ENCODE results near the gene IKBKE. TPM values are rescaled to one million over a fixed set of nuclear protein-coding genes. Genes with fewer than 3 reads are reported as not detected.

The IKBKE gene
- total and polyA plus RNA-seq, 11 donors = 0.27 to 10.8 (median 1.1) TPM

GRCh38 chr1:206532368-206532767, 62.1 kb downstream of the IKBKE start:
- DNase-seq (no peak), ATAC-seq (no peak)
- H3K4me1 ChIP-seq = no peaks in the 10 kb centered on the region
- H3K4me3 ChIP-seq = no peak overlapping the region
- H3K36me3 ChIP-seq = no peaks in the 10 kb centered on the region
- no peak overlapping the region for H3K27ac ChIP-seq
- H3K9me3 ChIP-seq = no peaks in the 10 kb centered on the region
- TF ChIP-seq POLR2A (IDR thresholded peaks at IDR 0.05) (no peak), CTCF (IDR thresholded peaks at IDR 0.05) (no peak)
- 88 to 95% (median 92%) methylated on average over 7 of the region's 7 CpGs for WGBS, 4 donors
- intact Hi-C loops (cut with DNase I) = no loop called here
- H3K27me3 ChIP-seq = no peaks in the 10 kb centered on the region

- 86 to 94% (median 92%) methylated on average over 3 of the region's 3 CpGs for WGBS, 4 donors
- H3K9me3 ChIP-seq = no peaks in the 10 kb centered on the region
- intact Hi-C loops (cut with DNase I) = no loop called here
- TF ChIP-seq CTCF (IDR thresholded peaks at IDR 0.05) = no peak
- TF ChIP-seq POLR2A (IDR thresholded peaks at IDR 0.05) = no peak
- H3K4me3 ChIP-seq = no peak overlapping the region
- no peak overlapping the region for H3K27ac ChIP-seq
- H3K27me3 ChIP-seq = no peaks in the 10 kb centered on the region
- H3K4me1 ChIP-seq = peaks cover 0 to 3% (median 0%) of the 10 kb centered on the region in 12 donors
- ATAC-seq (no peak), DNase-seq (no peak)
- no peaks in the 10 kb centered on the region for H3K36me3 ChIP-seq
Observed at GRCh38 chr1:206534552-206534951, 64.3 kb downstream of the IKBKE start.

- ATAC-seq = no peak
- intact Hi-C loops (cut with DNase I) = loop anchor here in 1 of 10 donors (5.0 kb wide), 1 partner anchor 39 kb away; no protein-coding TSS in a partner anchor
Observed at GRCh38 chr1:206535853-206536188, 65.5 kb downstream of the IKBKE start.

GRCh38 chr1:206537141-206537540, 66.9 kb downstream of the IKBKE start:
- DNase-seq (no peak), ATAC-seq (no peak)
- no peaks in the 10 kb centered on the region for H3K9me3 ChIP-seq
- H3K4me3 ChIP-seq = no peak overlapping the region
- H3K4me1 ChIP-seq = peaks cover 0 to 18% (median 9%) of the 10 kb centered on the region in 12 donors
- no peaks in the 10 kb centered on the region for H3K27me3 ChIP-seq
- H3K27ac ChIP-seq = no peak overlapping the region
- 56 to 72% (median 60%) methylated on average over 4 of the region's 4 CpGs for WGBS, 4 donors
- intact Hi-C loops (cut with DNase I) = loop anchor here in 1 of 10 donors (5.0 kb wide), 1 partner anchor 40 kb away; no protein-coding TSS in a partner anchor
- TF ChIP-seq CTCF (IDR thresholded peaks at IDR 0.05) (no peak), POLR2A (IDR thresholded peaks at IDR 0.05) (no peak)
- no peaks in the 10 kb centered on the region for H3K36me3 ChIP-seq

More at GRCh38 chr1:206535853-206536188, 65.5 kb downstream of the IKBKE start:
- no peak overlapping the region for H3K27ac ChIP-seq
- DNase-seq = no peak
- no peak overlapping the region for H3K4me3 ChIP-seq
- H3K4me1 ChIP-seq = peaks cover 0 to 16% (median 9%) of the 10 kb centered on the region in 12 donors
- 81 to 91% (median 83%) methylated on average over 5 to 6 of the region's 6 CpGs for WGBS, 4 donors
- H3K36me3 ChIP-seq = no peaks in the 10 kb centered on the region
- TF ChIP-seq CTCF (IDR thresholded peaks at IDR 0.05) = no peak
- no peak for TF ChIP-seq POLR2A (IDR thresholded peaks at IDR 0.05)
- H3K27me3 ChIP-seq = no peaks in the 10 kb centered on the region
- no peaks in the 10 kb centered on the region for H3K9me3 ChIP-seq

All from heart left ventricle (tissue), 16 donors.